ENCODE data around the gene ADAT1. TPM values are rescaled to one million over a fixed set of nuclear protein-coding genes. Genes with fewer than 3 reads are reported as not detected.
"Not testable (repeated sequence)": the region's sequence is repeated elsewhere in the genome, so short reads cannot be mapped to it uniquely, and the experiment has no call there.

Gene ADAT1
- total RNA-seq, 4 donors from 2014 or later, result 14.7 to 44.8 (median 19.0) TPM

DNA sequence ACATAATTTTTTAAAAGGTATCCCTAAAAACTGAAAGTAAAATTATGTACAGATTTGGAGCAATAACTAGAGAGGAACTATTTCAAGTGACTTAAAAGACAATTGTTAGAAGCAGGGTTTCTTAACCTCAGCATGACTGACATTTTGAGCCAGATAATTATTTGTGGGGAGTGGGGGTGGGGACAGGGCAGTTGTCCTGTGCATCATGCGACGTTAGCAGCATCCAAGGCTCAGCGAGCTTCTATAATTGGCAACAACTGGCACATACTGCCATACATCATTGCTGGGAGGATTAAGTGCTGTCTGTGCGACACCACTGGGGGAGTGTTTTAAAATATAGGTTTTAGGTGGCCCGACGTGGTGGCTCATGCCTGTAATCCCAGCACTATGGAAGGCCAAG is 29.8 kb downstream of the ADAT1 start:
- in situ Hi-C loops (cut with MboI; ENCODE audit: low sequenced_read_pairs in 4 of 4), result no loop called here
- DNase-seq (no peak), ATAC-seq (peak; percentile 57 to 65)
- TF ChIP-seq, protein P1, sequence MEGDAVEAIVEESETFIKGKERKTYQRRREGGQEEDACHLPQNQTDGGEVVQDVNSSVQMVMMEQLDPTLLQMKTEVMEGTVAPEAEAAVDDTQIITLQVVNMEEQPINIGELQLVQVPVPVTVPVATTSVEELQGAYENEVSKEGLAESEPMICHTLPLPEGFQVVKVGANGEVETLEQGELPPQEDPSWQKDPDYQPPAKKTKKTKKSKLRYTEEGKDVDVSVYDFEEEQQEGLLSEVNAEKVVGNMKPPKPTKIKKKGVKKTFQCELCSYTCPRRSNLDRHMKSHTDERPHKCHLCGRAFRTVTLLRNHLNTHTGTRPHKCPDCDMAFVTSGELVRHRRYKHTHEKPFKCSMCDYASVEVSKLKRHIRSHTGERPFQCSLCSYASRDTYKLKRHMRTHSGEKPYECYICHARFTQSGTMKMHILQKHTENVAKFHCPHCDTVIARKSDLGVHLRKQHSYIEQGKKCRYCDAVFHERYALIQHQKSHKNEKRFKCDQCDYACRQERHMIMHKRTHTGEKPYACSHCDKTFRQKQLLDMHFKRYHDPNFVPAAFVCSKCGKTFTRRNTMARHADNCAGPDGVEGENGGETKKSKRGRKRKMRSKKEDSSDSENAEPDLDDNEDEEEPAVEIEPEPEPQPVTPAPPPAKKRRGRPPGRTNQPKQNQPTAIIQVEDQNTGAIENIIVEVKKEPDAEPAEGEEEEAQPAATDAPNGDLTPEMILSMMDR (IDR thresholded peaks at IDR 0.05 in 4 of 5, conservative IDR thresholded peaks at IDR 0.05 in 1 of 5), result no peak
- TF ChIP-seq POLR2A (IDR thresholded peaks at IDR 0.05), result no peak
- H3K4me3 ChIP-seq, result no peak overlapping the region
- no peaks in the 10 kb centered on the region for H3K9me3 ChIP-seq
- H3K4me1 ChIP-seq, result peaks cover 12 to 31% of the 10 kb centered on the region in 2 donors
- peaks cover 0 to 14% of the 10 kb centered on the region in 2 donors for H3K36me3 ChIP-seq
- peak overlapping the region; percentile 43 to 63 (median 60) for H3K27ac ChIP-seq
- no peaks in the 10 kb centered on the region for H3K27me3 ChIP-seq
- intact Hi-C loops (cut with DNase I; ENCODE audit: low total_unique reads), result no loop called here

DNA sequence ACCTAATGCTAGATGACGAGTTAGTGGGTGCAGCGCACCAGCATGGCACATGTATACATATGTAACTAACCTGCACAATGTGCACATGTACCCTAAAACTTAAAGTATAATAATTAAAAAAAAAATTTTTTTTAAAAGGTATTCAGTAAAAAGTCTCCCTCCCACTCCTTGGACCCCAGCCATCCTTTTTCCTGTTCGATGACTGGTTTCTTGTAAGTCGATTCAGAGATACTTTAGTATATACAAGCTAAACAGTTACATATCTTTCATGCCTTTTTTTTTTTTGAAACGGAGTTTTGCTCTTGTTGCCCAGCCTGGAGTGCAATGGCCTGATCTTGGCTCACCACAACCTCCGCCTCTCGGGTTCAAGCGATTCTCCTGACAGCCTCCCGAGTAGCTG is 31.2 kb downstream of the ADAT1 start:
- DNase-seq; in situ Hi-C loops (cut with MboI; ENCODE audit: low sequenced_read_pairs in 4 of 4); H3K27me3 ChIP-seq; intact Hi-C loops (cut with DNase I; ENCODE audit: low total_unique reads); H3K9me3 ChIP-seq; H3K36me3 ChIP-seq; ATAC-seq; H3K4me3 ChIP-seq: not testable (repeated sequence)
- Histone ChIP-seq H3K4me1 (peaks cover 12 to 31% of the 10 kb centered on the region in 2 donors), H3K27ac (peak overlapping the region in 1 of 4 donors; percentile 0)

DNA sequence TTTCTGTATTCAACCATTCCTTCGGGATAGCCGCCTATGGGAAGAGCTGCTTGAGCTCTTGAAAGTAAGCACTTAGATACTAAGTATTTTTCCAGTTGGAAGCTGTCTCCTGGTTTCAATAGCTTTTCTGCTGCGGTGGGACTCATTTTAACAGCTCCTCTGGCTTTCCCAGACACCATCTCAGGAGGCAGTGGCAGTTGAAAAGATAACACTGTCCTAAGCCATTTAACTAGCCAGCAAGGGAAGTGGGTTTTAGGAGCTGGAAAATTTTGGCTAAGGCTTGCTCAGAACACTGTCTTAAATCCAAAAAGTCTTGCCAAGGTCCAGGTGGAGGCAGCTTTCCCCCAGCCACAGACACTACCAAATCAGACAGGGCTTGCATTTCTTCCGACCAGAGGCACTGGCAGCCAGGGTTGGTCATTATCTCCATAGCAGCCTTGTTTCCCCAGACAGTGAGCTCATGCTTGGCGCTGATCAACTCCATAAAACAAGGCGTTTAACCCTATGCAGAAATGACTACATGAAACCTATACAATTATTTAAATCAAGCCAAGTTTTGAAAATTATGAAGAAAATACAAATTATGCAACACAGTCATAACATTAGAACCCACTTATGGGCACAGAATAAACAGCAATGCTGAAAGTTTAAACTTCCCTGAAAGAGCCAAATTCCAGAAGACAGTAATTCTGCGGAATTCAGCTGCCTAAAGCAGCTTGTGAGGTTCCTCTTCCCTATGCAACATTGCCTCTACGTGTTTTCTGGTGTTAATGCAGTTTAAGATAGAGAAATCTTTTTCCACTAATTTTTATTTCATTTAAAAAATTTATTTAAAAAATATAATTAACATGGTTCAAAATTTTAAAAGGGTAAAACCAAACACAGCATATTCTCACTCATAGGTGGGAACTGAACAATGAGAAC is 31.9 kb downstream of the ADAT1 start:
- peak; percentile 7 to 22 for DNase-seq
- TF ChIP-seq, protein P1 (IDR thresholded peaks at IDR 0.05 in 4 of 5, conservative IDR thresholded peaks at IDR 0.05 in 1 of 5), result peak in 1 of 5 experiments; percentile 4
- TF ChIP-seq POLR2A (IDR thresholded peaks at IDR 0.05), result no peak
- peak; percentile 43 to 54 for ATAC-seq
- intact Hi-C loops (cut with DNase I; ENCODE audit: low total_unique reads), result no loop called here
- H3K36me3 ChIP-seq, result no peaks in the 10 kb centered on the region
- no peaks in the 10 kb centered on the region for H3K27me3 ChIP-seq
- no peaks in the 10 kb centered on the region for H3K9me3 ChIP-seq
- peaks cover 12 to 31% of the 10 kb centered on the region in 2 donors for H3K4me1 ChIP-seq
- in situ Hi-C loops (cut with MboI; ENCODE audit: low sequenced_read_pairs in 4 of 4), result no loop called here
- H3K27ac ChIP-seq, result peak overlapping the region; percentile 63 to 68 (median 65)
- no peak overlapping the region for H3K4me3 ChIP-seq

DNA sequence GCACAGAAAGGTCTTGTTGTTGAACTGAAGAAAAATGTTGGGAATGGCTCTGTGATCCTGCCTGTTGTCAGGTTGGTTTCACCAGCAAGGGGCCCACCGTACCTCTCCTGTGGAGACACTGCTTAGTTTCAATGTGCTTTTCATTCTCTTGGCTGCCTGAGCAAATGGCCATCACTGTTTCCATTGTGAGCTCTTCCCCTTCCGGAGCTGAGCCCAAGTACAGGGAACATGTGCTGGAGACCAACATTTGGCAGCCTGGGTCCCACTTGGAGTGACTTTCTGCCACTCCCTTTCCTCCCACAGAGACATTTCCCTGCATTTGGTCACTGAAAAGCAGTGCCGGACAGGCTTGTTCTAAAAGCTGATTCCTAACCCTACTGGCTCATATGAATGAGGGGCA is 33.8 kb downstream of the ADAT1 start:
- DNase-seq (no peak), ATAC-seq (peak in 1 of 2 donors; percentile 32)
- peak overlapping the region; percentile 54 to 66 (median 64) for H3K27ac ChIP-seq
- in situ Hi-C loops (cut with MboI; ENCODE audit: low sequenced_read_pairs in 4 of 4), result no loop called here
- no peak overlapping the region for H3K4me3 ChIP-seq
- H3K4me1 ChIP-seq, result peaks cover 12 to 31% of the 10 kb centered on the region in 2 donors
- no peaks in the 10 kb centered on the region for H3K27me3 ChIP-seq
- no peaks in the 10 kb centered on the region for H3K9me3 ChIP-seq
- TF ChIP-seq, protein P1 (IDR thresholded peaks at IDR 0.05 in 4 of 5, conservative IDR thresholded peaks at IDR 0.05 in 1 of 5), result no peak
- TF ChIP-seq POLR2A (IDR thresholded peaks at IDR 0.05), result no peak
- no peaks in the 10 kb centered on the region for H3K36me3 ChIP-seq
- intact Hi-C loops (cut with DNase I; ENCODE audit: low total_unique reads), result no loop called here

DNA sequence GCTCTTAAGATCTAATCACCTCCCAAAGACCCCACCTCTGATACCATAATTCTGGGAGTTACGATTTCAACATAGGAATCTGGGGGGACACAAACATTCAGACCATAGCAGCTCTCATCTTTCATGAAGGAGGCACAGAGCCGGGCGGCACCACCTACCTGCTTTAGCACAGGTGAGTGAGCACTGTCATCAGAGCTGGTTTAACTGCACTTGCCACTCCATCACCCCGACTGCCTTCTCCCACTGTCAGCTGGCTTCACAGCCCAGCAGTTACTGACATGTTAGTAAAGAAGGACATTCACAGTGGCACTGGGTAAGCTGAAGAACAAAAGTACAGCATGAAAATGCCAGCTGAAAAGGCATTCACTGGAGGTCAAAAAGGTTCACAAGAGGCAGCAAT is 34.4 kb downstream of the ADAT1 start:
- no peaks in the 10 kb centered on the region for H3K9me3 ChIP-seq
- peak overlapping the region; percentile 54 to 66 (median 64) for H3K27ac ChIP-seq
- intact Hi-C loops (cut with DNase I; ENCODE audit: low total_unique reads), result no loop called here
- TF ChIP-seq POLR2A (IDR thresholded peaks at IDR 0.05), result no peak
- TF ChIP-seq, protein P1 (IDR thresholded peaks at IDR 0.05 in 4 of 5, conservative IDR thresholded peaks at IDR 0.05 in 1 of 5), result no peak
- H3K36me3 ChIP-seq, result no peaks in the 10 kb centered on the region
- peaks cover 12 to 29% of the 10 kb centered on the region in 2 donors for H3K4me1 ChIP-seq
- ATAC-seq (no peak), DNase-seq (no peak)
- in situ Hi-C loops (cut with MboI; ENCODE audit: low sequenced_read_pairs in 4 of 4), result no loop called here
- H3K27me3 ChIP-seq, result no peaks in the 10 kb centered on the region
- H3K4me3 ChIP-seq, result no peak overlapping the region
